GM10266 (cell line): Measurements from ENCODE around the gene PLA2R1.

Experiments used
- DNase-seq: peaks from one replicate; pipeline ENCODE4 v3.0.0; 2012; ENCODE audit errors: extremely low spot score
- TF ChIP-seq, protein P1 (sequence below): IDR thresholded peaks from 2 replicates; pipeline ENCODE4 v1.5.1; 2012; ENCODE audit warnings: mild to moderate bottlenecking, low read depth; ENCODE audit not compliant: control insufficient read depth, insufficient read depth; ENCODE audit errors: missing control alignments

Gene PLA2R1

DNA sequence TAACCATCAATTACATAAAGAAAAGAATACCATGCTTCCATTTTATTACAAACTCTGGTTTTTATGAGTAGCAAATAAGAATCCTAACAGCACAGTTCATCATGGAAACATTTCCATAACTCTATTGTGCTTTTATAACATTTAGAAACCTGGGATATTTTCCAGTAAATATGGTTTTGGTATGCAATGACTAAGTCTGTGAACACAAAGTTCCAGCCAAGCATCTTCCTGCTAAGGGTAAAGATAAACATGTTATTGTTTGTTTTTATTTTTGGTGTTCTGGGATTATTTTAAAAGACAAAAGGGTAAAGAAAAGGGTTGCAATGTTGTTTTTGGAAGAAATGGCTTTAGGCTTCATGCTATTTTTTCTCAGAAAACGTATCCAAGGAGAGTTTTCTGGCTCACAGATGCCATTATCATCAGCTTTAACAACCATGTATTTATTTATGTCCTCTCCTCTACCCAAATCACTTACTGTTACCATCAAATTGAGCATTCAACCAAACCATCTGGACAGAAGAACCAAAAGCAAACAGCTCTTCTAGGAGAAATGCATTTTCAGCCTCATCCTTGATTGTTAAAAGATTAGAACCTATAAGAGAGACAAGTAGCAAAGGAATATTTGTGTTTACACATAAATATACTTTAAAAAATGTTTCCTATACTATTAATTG lies 116.0 kb downstream of the PLA2R1 start:
- DNase-seq: no peak
- TF ChIP-seq, protein P1, sequence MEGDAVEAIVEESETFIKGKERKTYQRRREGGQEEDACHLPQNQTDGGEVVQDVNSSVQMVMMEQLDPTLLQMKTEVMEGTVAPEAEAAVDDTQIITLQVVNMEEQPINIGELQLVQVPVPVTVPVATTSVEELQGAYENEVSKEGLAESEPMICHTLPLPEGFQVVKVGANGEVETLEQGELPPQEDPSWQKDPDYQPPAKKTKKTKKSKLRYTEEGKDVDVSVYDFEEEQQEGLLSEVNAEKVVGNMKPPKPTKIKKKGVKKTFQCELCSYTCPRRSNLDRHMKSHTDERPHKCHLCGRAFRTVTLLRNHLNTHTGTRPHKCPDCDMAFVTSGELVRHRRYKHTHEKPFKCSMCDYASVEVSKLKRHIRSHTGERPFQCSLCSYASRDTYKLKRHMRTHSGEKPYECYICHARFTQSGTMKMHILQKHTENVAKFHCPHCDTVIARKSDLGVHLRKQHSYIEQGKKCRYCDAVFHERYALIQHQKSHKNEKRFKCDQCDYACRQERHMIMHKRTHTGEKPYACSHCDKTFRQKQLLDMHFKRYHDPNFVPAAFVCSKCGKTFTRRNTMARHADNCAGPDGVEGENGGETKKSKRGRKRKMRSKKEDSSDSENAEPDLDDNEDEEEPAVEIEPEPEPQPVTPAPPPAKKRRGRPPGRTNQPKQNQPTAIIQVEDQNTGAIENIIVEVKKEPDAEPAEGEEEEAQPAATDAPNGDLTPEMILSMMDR: no peak

DNA sequence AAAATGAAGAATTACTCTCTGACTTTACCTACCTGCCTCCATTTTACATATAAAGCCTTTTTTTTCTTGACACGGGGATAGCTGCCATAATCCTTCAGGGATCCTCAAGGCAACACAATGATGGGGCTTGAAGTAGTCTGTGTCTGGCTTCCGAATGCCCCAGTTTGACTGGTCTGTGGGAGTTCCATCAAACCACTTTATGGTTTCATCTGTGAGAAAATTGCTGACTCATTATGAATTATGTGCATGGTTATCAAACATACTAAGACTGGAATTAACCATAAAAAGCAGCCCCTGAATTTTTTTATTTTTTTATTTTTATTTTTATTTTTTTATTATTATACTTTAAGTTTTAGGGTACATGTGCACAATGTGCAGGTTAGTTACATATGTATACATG lies 117.5 kb downstream of the PLA2R1 start:
- no peak for DNase-seq
- TF ChIP-seq, protein P1: no peak

DNA sequence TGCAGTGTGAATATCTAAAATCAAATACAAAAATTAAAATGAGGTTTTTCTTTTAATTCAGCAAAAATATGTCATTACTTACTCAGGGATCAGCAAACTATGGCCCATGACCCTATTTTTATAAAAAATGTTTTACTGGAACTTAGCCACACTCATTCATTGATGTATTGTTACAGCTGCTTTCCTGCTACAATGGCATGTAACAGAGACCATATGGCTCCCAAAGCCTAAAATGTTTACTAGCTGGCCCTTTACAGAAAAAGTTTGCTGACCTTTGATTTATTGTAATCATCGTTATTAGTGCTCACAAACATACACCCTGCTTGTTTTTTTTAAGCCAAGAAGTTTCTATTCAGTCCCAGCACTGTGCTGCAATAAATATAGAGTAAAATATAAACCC lies 120.3 kb downstream of the PLA2R1 start:
- TF ChIP-seq, protein P1: no peak
- no peak for DNase-seq

DNA sequence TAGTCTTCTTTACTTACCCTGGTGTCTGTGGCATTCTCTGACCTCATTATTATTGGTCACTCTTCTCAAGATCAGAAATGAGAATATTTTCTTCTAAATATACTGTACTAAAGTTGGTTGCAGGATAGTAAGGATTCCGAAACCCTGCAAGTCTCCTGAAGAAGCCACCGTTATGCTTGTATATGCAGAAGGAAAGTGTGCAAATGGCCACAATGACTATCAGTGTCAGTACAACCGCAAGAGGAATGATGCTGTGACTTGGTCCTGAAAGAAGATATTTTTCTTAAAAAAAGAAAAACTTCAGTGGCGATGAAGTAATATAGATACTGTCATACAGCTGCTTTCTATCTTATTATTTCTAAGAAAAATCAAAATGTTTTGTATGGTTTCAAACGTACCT lies 120.7 kb downstream of the PLA2R1 start:
- TF ChIP-seq, protein P1: no peak
- DNase-seq: no peak

DNA sequence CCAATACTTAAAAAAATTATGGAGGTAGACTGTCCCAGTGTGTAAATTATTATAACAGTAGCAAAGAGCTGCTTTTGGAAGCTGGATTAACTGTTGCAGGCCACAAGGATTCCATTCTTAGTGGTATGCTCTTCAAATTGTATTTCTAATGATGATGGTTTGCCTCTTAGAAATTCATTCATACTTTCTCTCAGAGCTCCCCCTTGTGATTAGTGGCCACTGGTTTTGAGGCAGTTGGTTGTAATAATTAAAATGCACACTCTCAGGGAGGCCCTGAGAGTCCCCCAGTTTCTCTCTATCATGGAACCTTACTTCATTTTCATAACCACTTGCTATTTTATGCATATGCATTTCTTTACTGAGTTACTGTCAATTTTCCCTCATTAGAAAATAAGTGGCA lies 122.5 kb downstream of the PLA2R1 start:
- TF ChIP-seq, protein P1: peak; percentile 65
- peak; percentile 53 for DNase-seq

DNA sequence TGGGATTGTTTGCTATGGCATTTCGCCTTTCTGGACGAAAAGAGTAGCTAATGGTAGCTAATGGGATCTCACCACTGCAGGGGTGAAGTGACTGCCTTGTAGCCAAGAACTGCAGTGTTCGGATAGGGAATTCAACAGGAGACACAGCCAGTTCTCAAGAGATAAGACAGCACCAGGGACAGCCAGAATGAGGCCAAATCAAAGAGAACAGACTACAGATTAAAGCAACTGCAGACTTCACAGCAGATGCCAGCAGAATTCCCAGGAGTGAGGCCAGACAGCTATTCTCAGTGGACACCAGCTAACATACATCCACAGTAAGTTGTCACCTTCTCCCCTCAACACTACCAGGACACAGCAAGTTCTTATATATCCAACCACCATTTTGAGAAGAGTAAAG lies 124.0 kb downstream of the PLA2R1 start:
- TF ChIP-seq, protein P1: no peak
- DNase-seq: no peak

DNA sequence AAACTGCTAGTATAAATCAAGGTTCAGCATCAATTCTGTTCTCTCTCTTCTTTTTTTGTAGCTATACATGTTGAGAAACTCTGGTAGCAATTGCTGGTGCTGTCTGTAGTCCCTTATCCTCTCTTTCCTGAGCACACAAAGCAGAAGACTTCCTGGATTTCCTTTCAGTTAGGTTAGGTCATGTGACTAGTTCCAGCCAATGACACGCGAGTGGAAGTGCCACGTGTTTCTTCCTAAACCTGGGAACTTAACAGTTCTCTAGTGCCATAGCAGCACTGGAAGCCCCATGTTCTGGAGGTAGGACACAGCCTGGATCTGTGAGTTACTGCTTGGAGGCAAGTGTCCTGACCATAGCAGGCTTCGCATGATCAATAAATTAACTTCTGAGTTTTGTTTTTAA lies 125.9 kb downstream of the PLA2R1 start:
- DNase-seq: no peak

More for the DNA sequence above, 125.9 kb downstream of the PLA2R1 start:
- TF ChIP-seq, protein P1: no peak
